SK-N-MC (cell line): ENCODE measurements around the gene ALKBH4.

Experiments used
- EZH2 ChIP-seq: fragments of 200-600 bp; sonication (generic); IDR thresholded peaks from one replicate; pipeline ENCODE4 v1.6.1; 2017; ENCODE audit warnings: antibody characterized with exemption
- FOXP2 ChIP-seq: optimal IDR thresholded peaks from 2 replicates; pipeline ENCODE3; 2011; ENCODE audit warnings: mild to moderate bottlenecking, moderate library complexity; ENCODE audit not compliant: insufficient read depth; ENCODE audit errors: extremely low read length, control extremely low read depth

GRCh38 chr7:102466097-102466496 lies 1.4 kb upstream of the ALKBH4 start:
- TF ChIP-seq EZH2, result no peak
- no peak for TF ChIP-seq FOXP2
